Measurements from ENCODE around the gene GRID1.

GRCh38 chr10:86043236-86043635 lies 323.4 kb downstream of the GRID1 start:
- TF ChIP-seq CREB1 (IDR thresholded peaks at IDR 0.05) (no peak), CREB1 (CRISPR knock-in tag; IDR thresholded peaks at IDR 0.05) (no peak), GABPA (tag; conservative IDR thresholded peaks at IDR 0.05; ENCODE audit: low read depth) (no peak), EP300 (IDR thresholded peaks at IDR 0.05; ENCODE audit: low read length) (no peak), POLR2AphosphoS5 (IDR thresholded peaks at IDR 0.05; ENCODE audit: control insufficient read depth, insufficient read depth, low read depth, low read length) (no peak), HMGXB4 (CRISPR knock-in tag; IDR thresholded peaks at IDR 0.05) (no peak), HIVEP1 (CRISPR knock-in tag; IDR thresholded peaks at IDR 0.05) (no peak), SP2 (IDR thresholded peaks at IDR 0.05; ENCODE audit: extremely low read depth, low read depth, low read length, poor library complexity, severe bottlenecking) (no peak), ZFP36 (IDR thresholded peaks at IDR 0.05; ENCODE audit: low read depth, low read length, partially characterized antibody) (no peak)
- TF ChIP-seq, protein P1, sequence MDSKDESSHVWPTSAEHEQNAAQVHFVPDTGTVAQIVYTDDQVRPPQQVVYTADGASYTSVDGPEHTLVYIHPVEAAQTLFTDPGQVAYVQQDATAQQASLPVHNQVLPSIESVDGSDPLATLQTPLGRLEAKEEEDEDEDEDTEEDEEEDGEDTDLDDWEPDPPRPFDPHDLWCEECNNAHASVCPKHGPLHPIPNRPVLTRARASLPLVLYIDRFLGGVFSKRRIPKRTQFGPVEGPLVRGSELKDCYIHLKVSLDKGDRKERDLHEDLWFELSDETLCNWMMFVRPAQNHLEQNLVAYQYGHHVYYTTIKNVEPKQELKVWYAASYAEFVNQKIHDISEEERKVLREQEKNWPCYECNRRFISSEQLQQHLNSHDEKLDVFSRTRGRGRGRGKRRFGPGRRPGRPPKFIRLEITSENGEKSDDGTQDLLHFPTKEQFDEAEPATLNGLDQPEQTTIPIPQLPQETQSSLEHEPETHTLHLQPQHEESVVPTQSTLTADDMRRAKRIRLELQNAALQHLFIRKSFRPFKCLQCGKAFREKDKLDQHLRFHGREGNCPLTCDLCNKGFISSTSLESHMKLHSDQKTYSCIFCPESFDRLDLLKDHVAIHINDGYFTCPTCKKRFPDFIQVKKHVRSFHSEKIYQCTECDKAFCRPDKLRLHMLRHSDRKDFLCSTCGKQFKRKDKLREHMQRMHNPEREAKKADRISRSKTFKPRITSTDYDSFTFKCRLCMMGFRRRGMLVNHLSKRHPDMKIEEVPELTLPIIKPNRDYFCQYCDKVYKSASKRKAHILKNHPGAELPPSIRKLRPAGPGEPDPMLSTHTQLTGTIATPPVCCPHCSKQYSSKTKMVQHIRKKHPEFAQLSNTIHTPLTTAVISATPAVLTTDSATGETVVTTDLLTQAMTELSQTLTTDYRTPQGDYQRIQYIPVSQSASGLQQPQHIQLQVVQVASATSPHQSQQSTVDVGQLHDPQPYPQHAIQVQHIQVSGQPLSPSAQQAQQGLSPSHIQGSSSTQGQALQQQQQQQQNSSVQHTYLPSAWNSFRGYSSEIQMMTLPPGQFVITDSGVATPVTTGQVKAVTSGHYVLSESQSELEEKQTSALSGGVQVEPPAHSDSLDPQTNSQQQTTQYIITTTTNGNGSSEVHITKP (IDR thresholded peaks at IDR 0.05; ENCODE audit: partially characterized antibody), result no peak
- TF ChIP-seq, protein P2, sequence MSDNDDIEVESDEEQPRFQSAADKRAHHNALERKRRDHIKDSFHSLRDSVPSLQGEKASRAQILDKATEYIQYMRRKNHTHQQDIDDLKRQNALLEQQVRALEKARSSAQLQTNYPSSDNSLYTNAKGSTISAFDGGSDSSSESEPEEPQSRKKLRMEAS (CRISPR knock-in tag; IDR thresholded peaks at IDR 0.05), result no peak
- TF ChIP-seq, protein P3, sequence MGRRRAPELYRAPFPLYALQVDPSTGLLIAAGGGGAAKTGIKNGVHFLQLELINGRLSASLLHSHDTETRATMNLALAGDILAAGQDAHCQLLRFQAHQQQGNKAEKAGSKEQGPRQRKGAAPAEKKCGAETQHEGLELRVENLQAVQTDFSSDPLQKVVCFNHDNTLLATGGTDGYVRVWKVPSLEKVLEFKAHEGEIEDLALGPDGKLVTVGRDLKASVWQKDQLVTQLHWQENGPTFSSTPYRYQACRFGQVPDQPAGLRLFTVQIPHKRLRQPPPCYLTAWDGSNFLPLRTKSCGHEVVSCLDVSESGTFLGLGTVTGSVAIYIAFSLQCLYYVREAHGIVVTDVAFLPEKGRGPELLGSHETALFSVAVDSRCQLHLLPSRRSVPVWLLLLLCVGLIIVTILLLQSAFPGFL (CRISPR knock-in tag; IDR thresholded peaks at IDR 0.05), result no peak
